Measurements from ENCODE around the gene MRPL32. TPM values are rescaled to one million over a fixed set of nuclear protein-coding genes. Genes with fewer than 3 reads are reported as not detected.

Gene MRPL32
- total RNA-seq, 1 donor: 35.5 TPM

- no peak overlapping the region for H3K27ac ChIP-seq (ENCODE audit: low read depth, low read length)
- DNase-seq (ENCODE audit: insufficient read length, low spot score, missing footprints): no peak
- TF ChIP-seq CTCF (IDR thresholded peaks at IDR 0.05; ENCODE audit: extremely low read depth, low read depth, low read length): no peak
- H3K4me2 ChIP-seq (ENCODE audit: insufficient read depth, low read length): no peak overlapping the region
- no peaks in the 10 kb centered on the region for H3K27me3 ChIP-seq (ENCODE audit: insufficient read depth, low read length)
- no peaks in the 10 kb centered on the region for H4K20me1 ChIP-seq (ENCODE audit: insufficient read depth, low read length)
- H3K79me2 ChIP-seq (ENCODE audit: insufficient read depth, low read length): no peaks in the 10 kb centered on the region
- H3K4me1 ChIP-seq (ENCODE audit: insufficient read depth, low read length): peaks cover 2% of the 10 kb centered on the region
- no peak overlapping the region for H3K4me3 ChIP-seq (ENCODE audit: insufficient read depth, low read length)
- H3K9me3 ChIP-seq (ENCODE audit: low read depth, low read length): no peaks in the 10 kb centered on the region
- H2AFZ ChIP-seq (ENCODE audit: low read length): no peak overlapping the region
- no peaks in the 10 kb centered on the region for H3K36me3 ChIP-seq (ENCODE audit: insufficient read depth, low read length)
These were observed 46.3 kb downstream of the MRPL32 start for GRCh38 chr7:42978496-42978895.

DNA sequence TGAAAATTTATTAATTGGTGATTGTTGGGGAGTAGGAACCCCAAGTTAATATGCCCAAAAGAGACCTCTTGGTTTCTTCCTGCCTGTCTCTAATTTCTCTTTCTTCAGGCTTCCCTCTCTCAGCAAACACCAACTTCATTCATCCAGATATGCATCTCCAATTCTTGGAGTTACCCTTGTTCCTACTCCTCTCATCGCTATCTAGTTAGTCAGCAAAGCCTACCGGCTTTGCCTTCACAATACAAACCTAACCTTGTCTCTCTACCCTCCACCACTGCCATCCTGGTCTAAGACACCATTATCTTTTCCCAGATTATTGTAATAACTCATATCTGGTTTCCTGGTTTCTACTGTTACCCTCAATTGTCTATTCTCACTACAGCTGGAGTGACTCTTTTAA lies 47.9 kb downstream of the MRPL32 start:
- Histone ChIP-seq H3K4me1 (ENCODE audit: insufficient read depth, low read length) (no peaks in the 10 kb centered on the region), H3K4me3 (ENCODE audit: insufficient read depth, low read length) (no peak overlapping the region), H3K27ac (ENCODE audit: low read depth, low read length) (no peak overlapping the region), H2AFZ (ENCODE audit: low read length) (no peak overlapping the region), H3K79me2 (ENCODE audit: insufficient read depth, low read length) (no peaks in the 10 kb centered on the region), H3K4me2 (ENCODE audit: insufficient read depth, low read length) (no peak overlapping the region), H3K27me3 (ENCODE audit: insufficient read depth, low read length) (no peaks in the 10 kb centered on the region), H3K36me3 (ENCODE audit: insufficient read depth, low read length) (no peaks in the 10 kb centered on the region), H3K9me3 (ENCODE audit: low read depth, low read length) (no peaks in the 10 kb centered on the region), H4K20me1 (ENCODE audit: insufficient read depth, low read length) (no peaks in the 10 kb centered on the region)
- TF ChIP-seq CTCF (IDR thresholded peaks at IDR 0.05; ENCODE audit: extremely low read depth, low read depth, low read length): no peak
- DNase-seq (ENCODE audit: insufficient read length, low spot score, missing footprints): no peak

DNA sequence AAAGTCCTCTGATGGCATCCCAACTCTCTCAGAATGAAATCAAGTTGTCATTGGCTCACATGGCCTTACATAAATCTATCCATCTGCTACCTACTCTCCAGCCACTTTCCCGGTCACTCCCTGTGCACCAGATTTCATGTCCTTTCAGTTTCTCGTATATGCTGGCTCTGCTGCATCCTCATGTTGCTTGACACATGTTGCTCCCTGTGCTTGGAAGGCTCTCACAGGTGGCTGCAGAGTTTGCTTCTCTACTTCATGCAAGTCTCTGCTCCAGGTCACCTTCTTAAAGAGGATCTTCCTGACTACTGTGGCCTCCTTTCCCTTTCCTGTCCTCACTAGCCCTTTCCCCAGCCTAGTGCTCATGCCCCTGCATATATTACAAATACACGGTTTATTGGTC lies 48.3 kb downstream of the MRPL32 start:
- H3K27ac ChIP-seq (ENCODE audit: low read depth, low read length): no peak overlapping the region
- no peak overlapping the region for H2AFZ ChIP-seq (ENCODE audit: low read length)
- no peaks in the 10 kb centered on the region for H3K4me1 ChIP-seq (ENCODE audit: insufficient read depth, low read length)
- no peaks in the 10 kb centered on the region for H3K9me3 ChIP-seq (ENCODE audit: low read depth, low read length)
- DNase-seq (ENCODE audit: insufficient read length, low spot score, missing footprints): no peak
- H3K4me2 ChIP-seq (ENCODE audit: insufficient read depth, low read length): no peak overlapping the region
- H3K4me3 ChIP-seq (ENCODE audit: insufficient read depth, low read length): no peak overlapping the region
- H3K36me3 ChIP-seq (ENCODE audit: insufficient read depth, low read length): no peaks in the 10 kb centered on the region
- H4K20me1 ChIP-seq (ENCODE audit: insufficient read depth, low read length): no peaks in the 10 kb centered on the region
- no peaks in the 10 kb centered on the region for H3K79me2 ChIP-seq (ENCODE audit: insufficient read depth, low read length)
- no peaks in the 10 kb centered on the region for H3K27me3 ChIP-seq (ENCODE audit: insufficient read depth, low read length)
- TF ChIP-seq CTCF (IDR thresholded peaks at IDR 0.05; ENCODE audit: extremely low read depth, low read depth, low read length): no peak

- Histone ChIP-seq H3K4me3 (ENCODE audit: insufficient read depth, low read length) (no peak overlapping the region), H3K27me3 (ENCODE audit: insufficient read depth, low read length) (no peaks in the 10 kb centered on the region), H3K79me2 (ENCODE audit: insufficient read depth, low read length) (no peaks in the 10 kb centered on the region), H3K9me3 (ENCODE audit: low read depth, low read length) (no peaks in the 10 kb centered on the region), H2AFZ (ENCODE audit: low read length) (no peak overlapping the region), H3K36me3 (ENCODE audit: insufficient read depth, low read length) (no peaks in the 10 kb centered on the region), H4K20me1 (ENCODE audit: insufficient read depth, low read length) (no peaks in the 10 kb centered on the region), H3K4me1 (ENCODE audit: insufficient read depth, low read length) (no peaks in the 10 kb centered on the region), H3K27ac (ENCODE audit: low read depth, low read length) (no peak overlapping the region), H3K4me2 (ENCODE audit: insufficient read depth, low read length) (no peak overlapping the region)
- TF ChIP-seq CTCF (IDR thresholded peaks at IDR 0.05; ENCODE audit: extremely low read depth, low read depth, low read length): no peak
- DNase-seq (ENCODE audit: insufficient read length, low spot score, missing footprints): peak; percentile 29
These were observed 49.4 kb downstream of the MRPL32 start for GRCh38 chr7:42981601-42982000.
